ENCODE measurements around the gene SEPTIN10.

SEPTIN10 gene

GRCh38 chr2:109494351-109494750 lies 119.4 kb downstream of the SEPTIN10 start:
- DNase-seq, result no peak

- no peak for DNase-seq
Observed at GRCh38 chr2:109493176-109493935, 120.4 kb downstream of the SEPTIN10 start.

Data from hematopoietic multipotent progenitor cell treated with erythropoietin and hydrocortisone succinate and interleukin-3 and kit ligand, for 6 days (in vitro differentiated cells).